Superior temporal gyrus (tissue), 1 donor: Measurements from ENCODE around the gene ADO.
A peak's percentile ranks its signal among the peaks of the same experiment; 100 is the strongest.

Source experiments
- DNase-seq: peaks from one replicate; pipeline ENCODE4 v3.0.0-alpha.2; 2016; ENCODE audit errors: extremely low spot score

ADO gene

DNA sequence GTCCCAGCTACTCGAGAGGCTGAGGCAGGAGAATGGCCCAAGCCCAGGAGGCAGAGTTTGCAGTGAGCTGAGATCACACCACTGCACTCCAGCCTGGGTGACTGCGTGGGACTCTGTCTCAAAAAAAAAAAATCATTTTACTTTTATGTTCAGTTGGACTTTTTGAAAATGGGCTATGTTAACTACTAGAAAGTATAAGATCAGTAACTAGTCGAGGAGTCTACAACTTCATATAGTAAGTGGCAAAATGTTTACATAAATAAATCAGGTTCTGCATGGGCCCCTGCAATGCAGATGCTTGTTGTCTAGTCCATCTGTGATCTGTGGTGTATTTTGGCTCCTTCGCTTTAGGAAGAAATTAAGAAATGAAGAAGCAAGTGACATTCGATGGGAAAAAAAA, 12.3 kb upstream of the ADO start:
- no peak for DNase-seq

DNA sequence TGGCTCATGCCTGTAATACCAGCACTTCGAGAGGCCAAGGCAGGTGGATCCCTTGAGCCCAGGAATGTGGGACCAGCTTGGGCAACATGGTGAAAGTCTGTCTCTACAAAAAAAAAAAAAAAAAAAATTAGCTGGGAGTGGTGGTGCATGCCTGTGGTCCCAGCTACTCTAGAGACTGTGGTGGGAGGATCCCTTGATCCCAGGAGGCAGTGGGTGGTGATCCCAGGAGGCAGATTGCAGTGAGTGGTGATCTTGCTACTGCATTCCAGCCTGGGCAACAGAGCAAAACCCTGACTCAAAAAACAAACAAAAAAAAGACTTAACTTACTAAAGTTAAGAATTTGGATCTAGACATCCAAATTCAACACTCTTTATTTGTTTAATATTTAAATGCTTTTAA, 10.2 kb upstream of the ADO start:
- DNase-seq, result no peak

DNA sequence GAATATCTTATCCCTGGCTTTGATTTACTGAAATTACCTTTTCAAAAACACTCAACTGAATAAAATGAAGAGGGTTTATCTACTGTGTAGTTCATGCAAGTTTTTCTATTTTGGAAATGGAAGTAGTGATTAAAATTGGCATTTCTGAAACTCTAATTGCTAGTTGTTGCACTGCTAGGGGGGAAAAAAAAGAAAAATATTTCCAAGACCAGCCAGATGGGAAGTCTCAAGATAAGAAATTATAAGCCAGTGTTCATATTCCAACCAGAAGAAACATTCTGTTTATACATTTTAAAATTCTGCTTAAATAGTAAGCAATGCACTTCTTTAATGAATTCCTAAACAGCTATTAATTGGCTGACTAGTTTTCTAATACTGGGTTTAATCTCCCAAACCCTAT, 9.4 kb upstream of the ADO start:
- no peak for DNase-seq

DNA sequence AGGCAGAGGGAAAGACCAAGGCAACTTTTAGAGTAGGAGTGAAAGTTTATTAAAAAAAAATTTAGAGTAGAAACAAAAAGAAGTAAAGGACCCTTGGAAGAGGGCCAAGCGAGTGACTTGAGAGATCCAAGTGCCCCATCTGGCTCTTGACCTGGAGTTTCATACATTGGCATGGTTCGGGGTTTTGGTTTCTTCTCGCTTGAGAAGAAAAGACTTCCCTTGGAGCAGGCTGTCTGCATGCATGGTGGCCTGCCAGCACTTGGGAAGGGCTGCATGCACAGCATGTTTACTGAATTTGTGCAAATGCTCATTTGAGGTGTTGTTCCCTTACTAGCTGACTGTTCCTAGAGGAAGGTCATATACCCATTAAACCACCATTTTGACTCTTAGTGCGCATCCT, 8.8 kb upstream of the ADO start:
- DNase-seq, result no peak

DNA sequence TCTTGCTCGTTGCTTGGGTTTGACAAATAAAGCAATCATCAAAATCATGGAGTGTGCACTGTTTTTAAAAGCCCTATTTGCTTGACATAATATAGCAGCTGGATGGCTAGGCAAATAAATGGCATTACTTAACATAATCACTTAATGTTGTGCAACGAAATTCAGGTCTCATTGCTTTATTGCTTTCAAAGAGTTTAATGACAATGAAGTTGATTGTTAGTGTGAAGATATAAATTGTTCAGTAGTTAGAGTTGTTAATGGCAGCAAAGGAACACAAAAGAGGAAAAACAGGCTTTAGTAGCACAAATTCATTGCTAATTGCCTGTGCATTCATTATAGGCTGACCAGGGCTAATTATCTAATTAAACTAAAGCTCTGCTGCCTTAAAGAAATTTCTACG, 7.6 kb upstream of the ADO start:
- no peak for DNase-seq

DNA sequence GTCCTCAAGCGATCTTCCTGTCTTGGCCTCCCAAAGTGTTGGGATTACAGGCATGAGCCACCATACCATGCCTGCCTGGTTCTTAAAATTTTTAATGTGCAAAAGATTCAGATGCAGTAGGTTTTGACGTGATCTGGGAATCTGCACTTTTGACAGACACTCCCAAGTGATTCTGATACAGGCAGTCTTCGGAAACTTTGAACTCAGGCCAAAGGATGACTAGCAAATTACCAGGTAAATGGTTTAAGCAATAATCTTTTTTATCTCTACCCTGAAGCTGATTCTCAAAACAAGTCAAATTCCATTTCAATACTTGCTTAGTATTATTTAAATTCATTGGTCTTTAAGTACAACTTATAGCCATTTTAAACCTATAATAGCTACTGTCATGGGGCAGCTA, 2.6 kb upstream of the ADO start:
- no peak for DNase-seq

DNA sequence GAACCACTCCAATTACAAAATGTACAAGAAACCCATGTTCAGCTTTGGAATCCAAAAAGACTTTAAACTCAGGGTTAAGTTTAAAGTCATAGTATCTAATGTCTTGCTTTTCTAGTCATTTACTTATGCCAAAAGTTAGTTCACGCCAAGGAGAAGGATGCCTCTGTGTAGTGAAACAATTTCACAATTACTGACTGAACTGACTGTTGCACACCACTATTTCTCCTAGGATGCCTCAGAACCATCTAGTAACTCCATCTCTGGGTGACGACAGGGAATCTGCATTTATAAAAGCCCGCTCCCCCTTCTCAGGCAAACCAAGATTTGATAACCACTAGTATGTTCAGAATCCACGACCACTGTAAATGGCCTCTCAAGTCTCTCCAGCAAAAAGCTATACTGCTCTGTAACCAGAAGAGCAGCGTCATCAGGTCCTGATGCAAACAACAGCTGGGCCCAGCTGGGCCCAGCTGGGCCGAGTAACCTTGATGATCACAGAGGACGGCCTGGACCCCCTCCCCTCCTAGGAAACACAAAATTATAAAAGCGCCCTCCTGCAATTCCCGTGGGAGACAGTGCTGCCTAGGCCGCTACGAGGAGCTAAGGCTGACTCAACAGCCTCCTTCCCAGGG, 680 bp upstream of the ADO start:
- no peak for DNase-seq

DNA sequence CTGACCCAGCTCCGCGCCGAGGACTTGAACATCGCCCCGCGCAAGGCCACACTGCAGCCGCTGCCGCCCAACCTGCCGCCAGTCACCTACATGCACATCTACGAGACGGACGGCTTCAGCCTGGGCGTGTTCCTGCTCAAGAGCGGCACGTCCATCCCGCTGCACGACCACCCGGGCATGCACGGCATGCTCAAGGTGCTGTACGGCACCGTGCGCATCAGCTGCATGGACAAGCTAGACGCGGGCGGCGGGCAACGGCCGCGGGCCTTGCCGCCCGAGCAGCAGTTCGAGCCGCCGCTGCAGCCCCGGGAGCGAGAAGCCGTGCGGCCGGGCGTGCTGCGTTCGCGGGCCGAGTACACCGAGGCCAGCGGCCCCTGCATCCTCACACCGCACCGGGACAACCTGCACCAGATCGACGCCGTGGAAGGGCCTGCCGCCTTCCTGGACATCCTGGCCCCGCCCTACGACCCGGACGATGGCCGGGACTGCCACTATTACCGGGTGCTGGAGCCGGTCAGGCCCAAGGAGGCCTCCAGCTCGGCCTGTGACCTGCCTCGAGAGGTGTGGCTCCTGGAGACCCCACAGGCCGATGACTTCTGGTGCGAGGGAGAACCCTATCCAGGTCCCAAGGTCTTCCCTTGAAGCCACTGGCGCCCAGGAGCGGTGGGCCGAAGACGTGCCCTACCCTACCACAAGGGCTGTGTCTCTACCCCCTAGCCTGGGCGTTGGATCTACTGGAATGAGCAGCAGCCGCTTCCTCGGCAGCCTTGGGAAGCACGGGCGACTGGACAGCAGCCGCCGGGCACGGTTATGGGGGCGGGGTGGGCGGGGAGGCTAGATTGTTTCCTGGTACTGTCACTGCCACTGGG, 945 bp downstream of the ADO start:
- DNase-seq, result peak; percentile 41

DNA sequence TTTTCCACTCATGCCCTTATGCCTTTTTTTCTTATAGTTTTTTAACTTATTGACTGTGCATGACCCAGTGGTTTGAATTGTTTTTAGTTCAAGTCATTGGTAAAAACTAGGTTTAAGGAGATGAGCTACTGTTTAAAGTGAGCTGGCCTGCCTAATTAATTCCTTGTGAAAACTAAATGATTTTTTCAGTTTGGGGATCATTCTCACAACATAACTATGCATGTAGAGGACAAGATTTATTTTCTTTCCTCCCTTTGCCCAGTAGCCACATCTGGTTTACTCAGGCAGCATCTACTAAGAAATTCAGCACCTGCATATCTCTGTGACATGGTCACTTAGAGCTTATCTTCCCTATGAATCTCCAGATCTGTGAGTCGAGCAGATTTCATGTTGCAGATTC, 1.7 kb downstream of the ADO start:
- no peak for DNase-seq

DNA sequence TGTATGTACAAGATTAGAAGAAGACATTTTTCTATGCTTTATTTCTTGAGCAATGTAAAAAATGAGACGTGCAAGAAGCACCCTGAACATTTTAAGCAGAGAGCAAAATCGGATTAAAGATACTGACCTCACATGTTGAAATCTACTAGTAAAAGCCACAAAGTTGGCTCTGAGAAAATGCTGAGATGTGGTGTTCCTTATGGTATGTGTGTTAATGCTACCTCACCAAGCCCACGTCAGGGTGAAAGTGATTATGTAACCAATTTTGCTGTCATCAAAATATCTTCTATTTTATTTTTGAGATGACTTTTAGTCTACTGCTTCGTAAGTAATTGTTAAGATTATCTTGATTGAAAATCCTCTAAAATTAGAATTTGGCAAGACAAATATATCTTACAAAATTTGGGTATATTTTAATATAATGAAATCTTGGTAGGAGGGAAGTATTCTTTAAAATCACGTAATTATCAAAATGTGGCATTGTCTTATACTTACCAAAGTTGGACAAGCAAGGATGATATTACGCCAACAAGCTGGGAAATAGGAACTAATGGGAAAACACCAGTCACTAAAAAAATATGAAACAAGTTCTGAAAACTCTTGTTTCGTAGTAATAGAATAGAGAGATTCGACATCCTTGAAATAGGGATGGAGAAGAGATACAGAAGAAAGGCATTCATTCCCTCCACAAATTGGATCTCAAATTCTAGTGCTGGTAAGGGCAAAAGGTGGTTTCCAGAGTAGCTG, 5.8 kb downstream of the ADO start:
- DNase-seq, result no peak

DNA sequence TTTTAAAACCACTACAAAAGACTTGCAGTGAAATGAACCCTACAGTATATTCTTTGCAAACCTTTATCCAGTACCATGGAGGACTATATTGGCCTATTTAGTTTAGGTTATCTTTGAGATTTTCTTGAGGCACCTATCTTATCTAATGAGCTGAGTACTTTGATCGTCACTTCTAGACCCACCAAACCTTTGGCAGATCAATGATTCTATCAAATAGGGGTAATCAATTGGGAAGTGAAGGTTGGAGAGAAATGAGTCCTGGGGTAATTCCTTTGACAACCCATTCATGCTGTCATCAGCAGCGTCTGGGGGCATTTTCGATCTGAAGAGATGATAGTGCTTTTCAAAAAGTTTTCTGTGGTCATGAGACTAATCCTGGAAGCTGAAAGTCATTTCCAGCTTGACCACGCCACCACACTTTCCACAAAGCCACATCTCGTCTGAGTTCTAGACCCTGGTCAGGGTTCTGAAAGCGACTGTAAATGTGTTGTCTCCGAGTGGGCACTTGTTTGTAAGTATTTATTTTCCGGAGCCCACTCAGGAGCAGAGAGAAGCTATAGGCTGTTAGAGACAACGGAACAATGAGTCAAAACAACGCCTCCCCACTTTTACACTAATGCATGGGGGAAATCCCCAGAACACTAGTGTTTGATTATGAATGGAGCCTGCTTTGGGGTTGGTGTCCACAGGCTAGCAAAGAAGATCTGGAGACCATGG, 6.8 kb downstream of the ADO start:
- no peak for DNase-seq

DNA sequence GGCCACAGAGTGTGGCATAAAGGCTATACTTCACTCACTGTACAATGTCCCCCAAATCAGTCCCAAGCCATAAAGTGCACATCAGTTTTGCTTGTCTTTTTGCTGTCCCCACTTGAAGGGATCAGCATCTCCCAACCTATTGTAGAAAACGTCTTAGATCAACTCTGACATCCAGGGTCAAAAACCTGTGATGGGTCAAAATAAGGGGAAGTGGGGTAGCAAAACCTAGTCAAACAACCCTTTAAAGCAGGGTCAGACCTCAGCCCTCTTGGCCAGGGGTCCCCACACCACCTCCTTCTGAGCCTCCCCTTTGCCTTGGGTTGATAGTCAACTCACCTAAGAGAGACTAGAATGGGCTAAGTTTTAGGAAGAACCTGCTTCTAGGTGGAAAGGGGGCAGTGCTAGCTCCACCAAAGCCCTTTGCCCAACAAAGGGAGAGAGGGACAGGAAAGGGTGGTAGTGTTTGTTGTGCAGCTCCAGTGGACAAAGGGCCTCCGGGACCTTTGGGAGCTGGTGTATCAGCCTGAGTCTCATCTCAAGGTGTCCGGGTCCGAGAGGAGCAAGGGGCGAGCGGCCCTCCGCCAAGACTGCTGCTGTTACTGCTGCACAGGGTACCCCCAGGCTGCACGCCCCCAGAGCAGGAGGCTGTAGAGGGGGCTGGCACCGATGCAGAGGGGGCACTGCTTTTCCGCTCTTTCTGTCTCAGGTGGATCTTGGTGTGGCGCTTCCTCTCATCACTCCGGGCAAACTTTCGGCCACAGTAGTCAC, 8.3 kb downstream of the ADO start:
- no peak for DNase-seq

DNA sequence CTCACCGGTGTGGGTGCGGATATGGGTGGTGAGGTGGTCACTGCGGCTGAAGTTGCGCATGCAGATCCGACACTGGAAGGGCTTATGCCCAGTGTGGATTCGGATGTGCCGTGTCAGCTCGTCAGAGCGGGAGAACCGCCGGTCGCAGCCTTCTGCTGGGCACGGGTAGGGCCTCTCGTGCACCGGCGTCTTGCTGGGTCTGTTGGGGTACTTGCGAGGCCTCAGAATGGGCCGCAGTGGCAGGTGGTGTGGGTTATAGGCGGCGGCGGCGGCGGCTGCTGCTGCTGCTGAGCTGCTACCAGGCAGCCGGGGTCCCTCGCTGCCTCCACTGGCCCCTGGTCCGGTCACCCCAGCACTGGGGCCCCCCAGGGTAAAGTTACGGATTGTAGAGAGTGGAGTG, 8.9 kb downstream of the ADO start:
- DNase-seq, result no peak

DNA sequence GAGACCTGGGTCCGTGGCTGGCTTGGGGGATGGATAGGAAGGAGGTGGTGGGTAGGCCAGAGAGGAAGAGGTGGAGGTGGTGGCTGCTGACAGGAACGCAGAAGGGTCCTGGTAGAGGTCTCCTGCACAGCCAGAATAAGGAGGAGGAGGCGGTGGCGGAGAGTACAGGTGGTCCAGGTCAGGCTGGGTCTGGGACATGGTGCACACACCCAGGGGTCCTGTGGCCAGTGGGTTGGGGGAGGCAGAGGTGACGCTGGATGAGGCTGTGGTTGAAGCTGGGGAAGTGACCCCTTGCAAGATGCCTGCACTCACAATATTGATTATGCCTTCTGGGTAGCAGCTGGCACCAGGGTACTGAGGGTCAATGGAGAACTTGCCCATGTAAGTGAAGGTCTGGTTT, 9.5 kb downstream of the ADO start:
- no peak for DNase-seq

DNA sequence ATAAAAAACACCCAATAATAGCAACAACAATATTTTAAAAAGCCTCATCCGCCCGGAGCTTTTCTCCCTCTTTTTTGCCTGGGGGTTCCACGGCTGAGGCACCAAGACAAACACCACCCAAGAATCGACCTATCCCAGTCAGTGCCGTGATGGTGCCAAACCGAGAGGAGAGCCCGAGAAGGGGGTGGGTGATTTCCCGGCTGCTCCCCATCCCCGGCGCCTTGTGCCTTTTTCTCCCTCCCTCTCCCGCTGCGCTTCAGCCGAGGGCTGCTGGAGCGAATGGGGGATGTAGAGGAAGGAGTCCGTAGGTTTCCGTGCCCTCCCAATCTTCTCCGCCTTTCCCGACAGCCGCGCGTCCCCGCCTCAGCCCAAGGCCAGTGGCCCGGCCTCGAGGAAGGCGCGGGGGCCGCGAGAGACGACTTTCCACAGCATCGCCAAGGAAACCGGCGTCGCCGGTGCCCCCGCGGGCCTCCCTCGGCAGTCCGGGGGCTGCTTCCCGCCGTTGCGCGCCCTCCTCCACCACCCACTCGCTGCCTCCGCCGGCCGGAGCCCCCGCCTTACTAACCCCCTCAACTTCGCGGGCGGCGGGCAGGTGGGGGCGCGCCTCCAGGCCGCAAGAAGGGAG, 10.3 kb downstream of the ADO start:
- no peak for DNase-seq

DNA sequence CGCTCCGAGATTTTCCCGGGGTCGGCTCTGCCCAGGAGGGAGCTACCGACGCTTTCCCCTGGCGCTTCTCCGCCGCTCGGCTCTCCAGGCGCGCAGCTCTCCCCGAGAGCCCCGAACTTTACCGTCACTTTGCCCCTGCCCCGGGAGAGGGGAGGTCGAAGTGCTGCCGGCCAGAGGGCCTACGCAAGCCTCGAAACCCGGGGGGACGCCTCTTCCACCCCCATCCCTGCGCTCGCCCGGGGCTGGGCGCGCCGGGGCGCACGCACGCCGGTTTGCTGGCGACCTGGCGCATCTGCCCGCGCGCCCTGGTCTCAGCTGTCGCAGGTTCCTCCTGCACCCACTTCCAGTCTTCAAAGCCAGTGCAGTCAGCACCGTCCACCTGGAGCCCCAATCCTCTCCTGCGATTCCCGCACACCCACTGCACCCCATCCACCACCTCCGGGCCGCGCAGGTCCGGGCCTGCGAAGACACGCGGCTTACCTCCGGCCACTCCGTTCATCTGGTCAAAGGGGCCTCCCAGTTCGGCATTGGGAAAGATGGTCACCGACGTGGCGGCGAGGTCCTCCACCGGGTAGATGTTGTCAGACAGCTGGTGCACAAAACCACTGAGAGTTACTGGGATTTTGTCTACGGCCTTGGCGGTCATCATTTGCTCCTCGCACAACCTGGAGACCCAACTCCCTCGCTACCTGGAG, 11.0 kb downstream of the ADO start:
- no peak for DNase-seq

DNA sequence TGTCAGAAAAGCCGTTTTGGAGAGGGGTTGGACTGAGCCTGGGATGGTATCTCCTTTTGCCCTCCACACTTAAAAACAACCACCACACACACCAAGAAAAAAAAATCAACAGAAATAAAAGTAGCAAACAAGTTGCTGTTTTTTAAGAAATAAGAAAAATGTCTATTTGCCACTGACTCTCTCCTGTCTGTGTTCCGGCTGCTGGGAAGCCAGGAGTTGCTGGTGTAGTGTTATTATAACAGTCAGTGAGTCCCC, 11.5 kb downstream of the ADO start:
- no peak for DNase-seq

DNA sequence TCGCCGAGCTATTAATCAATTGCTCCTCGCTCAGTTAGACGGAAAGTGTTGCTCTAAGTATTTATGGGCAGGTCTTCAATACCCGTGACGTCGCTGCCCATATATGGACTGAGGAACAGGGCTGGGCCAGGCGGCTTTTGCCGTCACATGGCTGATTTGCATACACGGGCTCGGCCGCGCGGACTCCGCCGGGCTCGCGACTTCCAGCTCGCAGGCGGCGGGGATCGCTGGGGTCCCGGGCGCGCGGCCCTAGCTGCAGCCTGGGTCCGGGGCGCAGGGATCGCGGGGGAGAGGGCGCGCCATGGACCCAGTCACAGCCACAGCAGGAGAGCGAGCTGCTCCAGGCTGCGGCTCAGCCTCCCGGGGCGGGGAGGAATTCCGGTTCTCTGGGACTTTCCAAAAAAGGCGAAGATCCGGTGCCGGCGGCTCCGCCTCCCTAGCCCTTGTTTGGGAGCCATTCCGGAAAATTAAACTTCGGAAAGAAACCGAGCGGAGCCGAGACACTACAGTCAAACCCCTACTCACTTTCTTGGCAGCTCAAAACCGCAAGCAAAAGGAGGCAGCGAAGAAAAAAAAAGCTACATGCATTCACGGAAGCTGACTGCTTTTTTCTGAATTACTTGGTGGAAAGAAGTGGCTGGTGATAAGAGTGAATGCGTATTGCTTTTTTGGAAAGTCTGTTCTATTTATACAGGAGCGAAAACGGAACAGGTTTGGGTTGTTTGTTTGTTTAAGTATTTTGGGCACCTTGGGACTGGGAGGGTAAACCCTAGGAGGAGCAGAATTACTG, 12.0 kb downstream of the ADO start, which contains the start of gene EGR2:
Gene EGR2, minus strand, starts transcription at position 36 of the 790 bp plus-strand sequence. CDS start 337 bp downstream, outside the sequence.
- DNase-seq, result peak; percentile 95

DNA sequence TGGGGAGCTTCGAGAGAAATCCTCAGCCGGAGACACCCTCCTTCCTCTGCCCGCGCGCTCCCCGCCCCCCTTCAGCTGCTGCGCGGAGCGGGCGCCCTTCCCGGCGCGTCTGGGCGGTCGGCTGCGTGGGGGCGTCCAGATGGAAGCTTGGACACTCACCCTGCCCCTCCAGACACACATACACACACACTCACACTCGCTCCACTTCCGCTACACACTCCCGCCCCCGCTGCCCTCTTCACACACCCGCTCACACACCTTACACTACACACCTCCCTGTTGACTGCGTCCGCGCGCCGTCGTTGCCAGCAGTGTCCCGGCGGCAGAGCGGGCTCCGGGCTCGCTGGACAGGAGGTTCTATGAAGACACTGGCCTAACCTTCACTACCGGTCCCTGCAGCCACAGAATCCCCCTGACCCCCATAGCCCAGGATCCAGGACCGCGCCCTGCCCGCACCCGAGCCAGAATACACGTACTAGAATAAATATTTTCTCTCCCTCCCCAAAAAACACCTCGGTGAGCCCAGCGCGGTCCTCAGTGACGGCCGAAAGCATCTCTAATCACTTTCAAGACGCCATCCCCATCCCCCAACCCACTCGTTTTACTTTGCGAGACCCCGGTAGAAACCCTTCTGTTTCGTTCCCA, 12.7 kb downstream of the ADO start:
- DNase-seq, result no peak
